GM18511 (cell line): ENCODE data around the gene NR5A1.

ENCODE experiments used
- ATAC-seq: cut with Tn5 transposase; IDR thresholded peaks from one replicate; pipeline ENCODE4 v1.9.1; 2021; ENCODE audit warnings: mild to moderate bottlenecking, moderate library complexity; ENCODE audit not compliant: unreplicated experiment

The NR5A1 gene

DNA sequence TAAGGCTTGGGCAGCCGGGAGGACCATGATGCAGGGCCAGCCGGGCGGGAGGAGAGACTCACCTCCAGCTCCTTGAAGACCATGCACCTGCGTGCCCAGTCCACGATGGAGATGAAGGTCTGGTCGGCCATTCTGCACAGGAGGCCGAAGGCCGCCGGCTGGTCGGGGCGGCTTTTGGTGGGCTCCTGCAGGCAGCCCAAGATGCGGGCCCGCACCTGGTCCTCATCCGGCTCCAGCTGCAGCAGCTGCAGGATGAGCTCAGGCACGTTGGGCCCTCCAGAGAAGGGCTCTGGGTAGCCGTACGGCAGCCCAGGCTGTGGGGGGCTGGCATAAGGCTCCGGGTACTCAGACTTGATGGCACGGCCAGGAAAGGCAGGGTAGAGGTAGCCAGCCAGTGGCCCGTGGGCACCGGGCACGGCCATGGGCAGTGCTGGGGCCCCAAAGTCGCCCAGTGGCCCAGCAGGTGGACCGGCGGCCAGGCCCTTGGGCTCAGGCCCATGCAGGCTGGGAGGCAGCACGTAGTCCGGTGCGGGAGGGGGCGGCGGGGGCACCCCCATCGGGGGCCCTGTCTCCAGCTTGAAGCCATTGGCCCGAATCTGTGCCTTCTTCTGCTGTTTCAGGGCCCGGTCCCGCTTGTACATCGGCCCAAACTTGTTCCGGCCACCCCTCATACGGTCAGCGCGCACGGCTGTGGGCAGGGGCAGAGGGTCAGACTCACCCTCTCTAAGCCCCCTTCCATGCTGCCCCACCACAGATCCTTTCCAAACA lies 7.0 kb downstream of the NR5A1 start:
- no peak for ATAC-seq

GRCh38 chr9:124499216-124499615 lies 8.0 kb downstream of the NR5A1 start:
- ATAC-seq: no peak

DNA sequence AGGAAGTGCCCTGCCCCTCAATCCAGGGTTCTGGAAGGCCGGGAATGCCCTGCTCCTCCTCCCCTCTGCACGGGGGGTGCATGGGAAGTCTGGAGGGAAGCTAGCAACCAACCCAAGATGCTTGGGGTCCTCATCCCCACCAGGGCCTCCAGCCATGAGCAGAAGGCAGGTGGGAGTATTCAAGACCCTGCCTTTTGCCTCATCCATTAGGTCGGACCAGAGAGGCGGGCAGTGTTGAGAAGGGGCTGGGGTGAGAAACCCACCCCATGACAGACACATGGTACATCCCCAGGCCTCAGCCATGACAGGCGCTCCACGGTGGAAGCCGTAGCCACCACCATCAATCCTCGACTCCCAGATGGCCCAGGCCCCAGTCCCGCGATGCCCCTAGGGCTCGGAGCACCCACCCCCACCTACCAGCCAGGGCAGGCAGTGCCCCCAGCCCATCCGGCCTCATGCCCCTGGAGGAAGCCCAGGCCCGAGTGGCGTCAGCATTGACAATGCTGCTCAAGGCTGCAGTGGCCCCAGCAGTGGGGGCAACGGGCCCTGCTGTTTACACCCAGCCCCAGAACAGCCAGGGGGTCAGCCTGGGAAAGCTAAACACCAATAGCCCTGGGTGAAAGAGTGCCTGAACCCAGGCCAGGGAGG lies 8.6 kb downstream of the NR5A1 start:
- no peak for ATAC-seq

GRCh38 chr9:124498040-124498439 lies 9.2 kb downstream of the NR5A1 start:
- no peak for ATAC-seq

GRCh38 chr9:124497441-124497840 lies 9.8 kb downstream of the NR5A1 start:
- no peak for ATAC-seq

GRCh38 chr9:124496463-124496862 lies 10.7 kb downstream of the NR5A1 start:
- ATAC-seq: no peak

- no peak for ATAC-seq
Observed at GRCh38 chr9:124496075-124496449, 11.1 kb downstream of the NR5A1 start.

GRCh38 chr9:124495126-124496074 lies 11.8 kb downstream of the NR5A1 start:
- ATAC-seq: no peak

DNA sequence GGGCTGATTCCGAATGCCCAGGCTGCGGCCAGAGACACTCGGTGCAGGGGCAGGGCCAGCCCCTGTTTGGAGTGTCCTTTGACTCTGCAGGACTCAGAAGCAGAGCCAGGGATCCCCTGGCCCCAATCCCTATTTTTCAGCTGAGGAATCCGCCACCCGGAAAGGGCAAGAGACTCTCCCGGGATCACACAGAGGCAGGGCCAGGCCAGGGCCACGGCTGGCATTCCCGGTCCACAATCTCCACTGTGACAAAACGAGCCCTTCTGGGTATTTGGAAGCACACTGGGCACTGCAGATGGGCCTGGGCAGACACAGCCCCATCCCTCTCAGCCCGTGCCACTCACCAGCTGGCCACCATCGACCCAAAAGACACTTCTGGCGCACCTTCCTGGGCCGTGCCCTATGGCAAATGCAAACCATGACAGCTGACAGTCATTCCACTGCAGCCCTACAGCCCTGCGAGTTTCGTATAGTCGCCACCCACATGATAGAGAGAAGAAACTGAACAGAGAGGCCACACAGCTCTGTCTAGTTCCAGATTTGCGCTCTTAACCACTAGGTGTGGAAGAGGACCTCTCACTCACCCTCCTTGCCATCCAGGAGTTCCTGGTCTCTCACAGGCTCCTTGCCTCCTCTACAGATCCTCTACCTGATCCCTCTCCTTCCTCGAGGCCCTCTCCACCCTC lies 13.3 kb downstream of the NR5A1 start:
- peak; percentile 71 for ATAC-seq

DNA sequence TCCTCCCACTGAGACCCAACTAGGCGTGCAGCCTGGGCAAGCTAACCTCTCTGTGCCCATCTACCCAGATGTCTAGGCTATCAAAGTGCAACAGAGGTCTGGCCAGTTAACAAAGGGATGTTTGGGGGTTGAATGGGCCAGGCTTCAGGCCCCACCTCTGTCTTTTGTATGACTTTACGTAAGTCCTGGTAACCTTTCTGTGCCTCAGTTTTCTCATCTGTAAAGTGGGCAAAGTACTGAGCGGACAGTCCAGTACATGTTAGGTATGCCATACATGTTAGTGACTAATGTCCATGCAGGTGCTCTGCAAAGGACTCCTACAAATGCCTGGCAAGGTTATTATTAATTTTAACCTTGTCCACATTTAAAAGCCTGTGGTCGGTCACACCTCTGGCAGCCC lies 14.0 kb downstream of the NR5A1 start:
- no peak for ATAC-seq

DNA sequence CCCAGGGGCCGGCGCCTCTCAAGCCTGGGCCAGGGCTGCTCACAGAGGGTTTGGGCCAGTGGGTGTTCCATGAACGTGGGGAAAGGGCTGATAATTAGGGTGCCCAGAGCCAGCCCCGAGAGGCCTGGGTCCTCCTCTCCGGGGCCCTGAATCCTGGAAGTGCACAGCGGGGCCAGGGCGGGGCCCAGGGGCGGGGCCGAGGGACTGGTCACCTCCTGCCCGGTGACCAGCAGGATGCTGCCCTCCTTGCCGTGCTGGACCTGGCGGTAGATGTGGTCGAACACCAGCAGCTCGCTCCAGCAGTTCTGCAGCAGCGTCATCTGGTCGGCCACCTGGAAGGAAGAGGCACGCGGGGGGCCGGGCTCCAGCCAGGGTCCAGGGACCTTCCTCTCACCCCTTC lies 14.4 kb downstream of the NR5A1 start:
- no peak for ATAC-seq

DNA sequence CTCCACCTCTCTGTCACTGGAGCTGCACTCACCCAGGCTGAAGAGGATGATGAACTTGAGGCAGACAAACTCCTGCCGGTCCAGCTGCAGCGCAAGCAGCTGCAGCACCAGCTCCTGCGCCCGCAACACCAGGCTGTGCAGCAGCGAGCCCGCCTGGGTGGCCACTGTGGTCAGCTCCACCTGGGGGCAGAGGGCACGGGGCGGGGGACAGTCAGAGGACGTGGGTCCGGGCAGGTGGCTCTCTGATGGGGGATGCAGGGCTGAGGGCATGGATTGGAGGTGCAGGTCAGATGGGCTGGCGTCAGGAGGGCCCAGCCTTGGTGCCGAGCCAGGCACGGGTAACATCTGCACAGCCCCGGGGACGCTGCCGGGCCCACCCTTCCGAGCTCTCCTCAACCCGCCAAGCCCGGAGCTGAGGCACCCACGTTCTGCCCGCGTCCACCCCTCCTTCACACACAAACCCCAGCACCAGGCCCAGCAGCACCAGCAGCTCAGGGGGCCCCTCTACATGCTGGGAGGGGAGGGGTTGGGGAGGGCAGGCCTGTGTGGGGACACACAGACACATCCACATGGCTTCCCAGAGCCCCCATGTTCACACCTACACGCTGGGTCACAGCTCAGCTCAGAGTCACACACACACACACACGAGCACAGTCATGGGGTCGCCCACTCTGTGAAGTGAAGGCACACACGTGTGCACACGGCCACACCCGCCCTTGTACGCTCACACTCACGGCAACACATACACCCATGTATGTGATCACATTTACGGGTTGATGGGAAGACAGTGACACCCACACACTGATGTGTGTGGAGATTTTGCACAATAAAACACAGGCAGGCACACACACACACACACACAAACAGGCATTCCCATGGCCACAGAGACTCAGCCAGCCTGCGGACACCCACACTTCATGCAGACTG lies 15.9 kb downstream of the NR5A1 start:
- no peak for ATAC-seq

DNA sequence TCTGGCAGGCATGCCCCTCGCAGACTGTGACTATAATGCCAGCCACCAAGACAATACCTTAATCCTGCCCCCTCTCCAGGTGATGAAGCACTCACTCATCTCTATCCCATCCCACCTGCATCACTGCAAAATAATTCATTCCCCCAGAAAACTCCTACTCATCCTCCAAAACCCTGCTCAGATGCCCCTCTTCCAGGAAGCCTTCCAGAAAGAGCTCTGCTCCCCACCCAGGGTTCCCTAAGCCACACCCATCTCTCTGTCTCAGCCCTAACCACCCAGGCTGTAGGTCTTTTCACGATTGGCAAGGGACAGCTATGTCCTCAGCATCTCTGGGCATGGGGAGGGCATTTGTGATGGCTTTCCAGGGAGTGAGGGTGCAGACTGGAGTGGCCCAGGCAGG lies 17.2 kb downstream of the NR5A1 start:
- no peak for ATAC-seq

- no peak for ATAC-seq
Observed at GRCh38 chr9:124489222-124489621, 18.0 kb downstream of the NR5A1 start.

DNA sequence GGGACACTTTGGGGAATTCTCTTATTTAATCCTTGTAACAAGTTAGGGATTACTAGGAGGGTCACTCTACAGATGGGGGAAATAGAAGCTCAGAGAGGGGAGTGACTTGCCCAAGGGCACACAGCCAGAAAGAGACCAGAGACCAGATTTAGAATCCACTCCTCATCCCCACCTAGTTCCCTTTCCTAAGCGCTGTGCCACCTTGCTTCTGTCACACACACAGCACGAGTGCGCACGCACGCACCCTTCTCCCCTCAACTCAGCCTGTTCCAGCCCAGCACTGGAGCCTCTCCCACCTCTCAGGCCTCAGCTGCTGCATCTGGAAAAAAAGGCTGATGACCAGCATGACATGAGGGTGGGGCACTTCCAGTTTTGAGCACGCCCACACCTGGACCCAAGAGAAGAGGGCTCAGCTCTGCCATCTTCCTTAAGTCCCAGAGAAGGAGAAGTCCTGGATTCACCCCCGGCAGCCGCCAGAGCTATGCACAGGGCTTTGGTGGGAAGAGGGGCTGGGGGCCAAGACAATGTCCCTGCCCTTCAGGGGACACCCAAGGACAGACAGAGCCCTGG lies 18.5 kb downstream of the NR5A1 start:
- no peak for ATAC-seq

DNA sequence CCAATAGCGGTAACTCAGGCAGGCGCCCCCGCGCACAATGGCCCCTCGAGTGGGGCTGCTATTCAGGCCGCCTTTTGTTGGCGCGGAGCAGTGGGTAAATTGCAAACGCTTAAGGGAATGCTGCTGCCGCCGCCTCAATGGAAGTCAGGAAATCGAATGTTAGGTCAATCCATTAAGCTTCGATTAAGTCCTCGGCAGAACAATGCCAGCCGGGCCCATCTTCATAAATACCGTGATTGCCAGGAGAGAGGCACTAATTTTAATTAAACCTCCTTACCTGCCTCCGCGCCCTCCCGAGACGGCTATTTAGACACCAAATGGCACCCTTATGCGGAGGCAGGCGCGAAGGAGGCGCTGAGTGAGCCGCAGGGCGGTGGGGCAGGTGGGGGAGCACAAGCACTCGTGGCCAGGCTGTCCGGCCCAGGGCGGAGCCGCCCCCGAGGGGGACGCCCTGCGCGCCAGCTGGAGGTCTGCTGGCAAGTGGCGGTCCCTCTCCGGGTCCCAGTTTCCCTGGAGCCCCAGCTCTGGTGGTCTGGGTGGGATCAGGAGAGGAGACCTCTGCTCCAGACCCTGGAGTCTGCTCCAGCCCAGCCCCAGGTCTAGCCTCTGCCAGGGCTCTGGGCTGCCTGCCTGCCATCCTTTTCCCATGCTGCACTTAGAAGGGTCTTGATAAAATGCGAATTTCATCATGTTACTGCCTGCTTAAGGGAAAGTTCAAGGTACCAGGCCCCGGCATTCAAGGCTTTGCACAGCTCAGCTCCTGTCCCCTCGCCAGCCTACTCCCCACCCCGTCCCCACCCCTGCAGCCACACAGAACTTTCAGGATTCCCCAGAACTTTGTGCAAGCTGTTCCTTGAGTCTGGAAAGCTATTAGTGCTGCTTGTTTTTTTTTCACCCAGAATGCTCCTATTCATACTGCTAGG lies 19.7 kb downstream of the NR5A1 start:
- ATAC-seq: no peak

GRCh38 chr9:124486778-124487259 lies 20.4 kb downstream of the NR5A1 start:
- ATAC-seq: no peak

DNA sequence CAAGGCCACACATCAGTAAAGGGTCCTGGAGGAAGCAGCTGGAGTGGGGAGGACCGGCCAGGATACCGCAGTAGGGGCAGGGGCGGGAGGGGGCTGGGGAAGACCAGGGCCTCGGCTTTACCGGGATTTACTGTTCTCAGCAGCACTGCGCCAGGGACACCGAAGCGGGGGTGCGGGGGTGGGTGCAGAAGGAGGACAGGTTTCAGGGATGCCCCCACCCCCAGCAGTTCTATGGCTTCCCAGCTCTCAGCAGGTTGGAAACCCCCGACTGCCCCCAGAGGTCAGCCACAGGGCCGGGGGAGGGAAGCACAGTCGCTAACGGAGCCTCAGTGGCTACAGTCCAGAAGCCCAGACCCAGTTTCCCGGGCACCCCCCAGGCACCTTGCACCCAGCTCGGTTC lies 21.3 kb downstream of the NR5A1 start:
- ATAC-seq: no peak
